H1 (cell line): Measurements from ENCODE around the gene AP1G2.

Experiments
- KDM1A ChIP-seq: fragments of 200-600, 300-600 bp; sonication (generic); IDR thresholded peaks from 2 replicates; pipeline ENCODE4 v1.7.1; 2016; ENCODE audit warnings: mild to moderate bottlenecking, low read length, borderline replicate concordance
- POLR2A ChIP-seq, 2 experiments: IDR thresholded peaks; 1 replicate in 1 of 2; 2 replicates in 1 of 2; pipeline ENCODE4 v1.6.1; 2011; ENCODE audit warnings: low read depth in 2 of 2, low read length in 2 of 2, mild to moderate bottlenecking in 2 of 2; ENCODE audit errors: control extremely low read depth in 1 of 2
- TAF1 ChIP-seq: IDR thresholded peaks from 2 replicates; pipeline ENCODE4 v1.6.1; 2011; ENCODE audit warnings: mild to moderate bottlenecking, low read depth, low read length

DNA sequence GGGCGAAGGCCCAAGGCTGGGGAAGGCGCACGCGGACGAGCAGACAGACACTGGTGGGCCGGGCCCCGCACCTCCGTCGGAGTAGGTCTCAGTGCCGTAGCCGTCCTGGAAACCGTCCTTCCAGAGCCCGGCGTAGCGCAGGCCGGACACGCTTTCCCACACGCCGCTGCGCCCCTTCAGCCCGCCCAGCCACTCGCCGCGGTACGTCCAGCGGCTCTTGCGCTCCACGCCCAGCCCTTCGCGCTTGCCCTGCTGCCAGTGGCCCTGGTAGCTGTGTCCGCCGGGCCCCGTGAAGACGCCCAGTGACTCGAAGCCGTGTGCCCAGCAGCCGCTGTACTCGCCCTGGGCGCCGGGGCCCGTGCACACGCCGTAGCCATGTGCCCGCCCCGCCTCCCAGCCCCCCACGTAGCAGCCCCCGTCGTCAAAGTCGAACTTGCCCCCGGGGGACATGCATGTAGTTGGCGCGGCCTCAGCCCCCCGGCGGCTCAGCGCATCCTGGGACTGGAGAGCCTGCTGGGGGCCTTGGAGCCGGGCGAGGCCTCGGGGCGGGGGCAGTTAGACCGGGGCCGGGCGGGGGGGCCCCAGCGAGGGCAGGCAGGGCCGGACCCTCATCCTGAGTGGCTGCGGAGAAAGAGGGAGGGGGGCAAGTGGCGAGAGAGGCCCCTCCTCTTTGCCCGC, 9.6 kb upstream of the AP1G2 start:
- TF ChIP-seq KDM1A (no peak), POLR2A (IDR thresholded peaks at IDR 0.05; ENCODE audit: control extremely low read depth in 1 of 2, low read depth in 2 of 2, low read length in 2 of 2) (no peak), TAF1 (no peak)
